MM.1S (cell line): Measurements from ENCODE around the gene TAPT1.

Experiments
- DNase-seq: peaks from one replicate; pipeline ENCODE4 v3.0.0-alpha.2; 2015
- H2AFZ ChIP-seq: fragments of 300-600 bp; sonication (generic); 2 replicates; pipeline ENCODE4 v1.6.0; 2016; ENCODE audit warnings: antibody characterized with exemption, low read length
- H3F3A ChIP-seq: fragments of 300-600 bp; sonication (generic); 2 replicates; pipeline ENCODE4 v1.6.1; 2016; ENCODE audit warnings: mild to moderate bottlenecking, antibody characterized with exemption, low read length, moderate library complexity, mixed read lengths; ENCODE audit not compliant: insufficient read depth
- H3K27ac ChIP-seq: fragments of 300-600 bp; sonication (generic); 2 replicates; pipeline ENCODE4 v1.5.1; 2016; ENCODE audit warnings: mild to moderate bottlenecking, low read length
- H3K27me3 ChIP-seq: fragments of 300-600 bp; sonication (generic); replicated peaks from 2 replicates; pipeline ENCODE4 v1.6.0; 2016; ENCODE audit warnings: low read length; ENCODE audit not compliant: insufficient read depth
- H3K36me3 ChIP-seq: fragments of 300-600 bp; sonication (generic); replicated peaks from 2 replicates; pipeline ENCODE4 v1.6.1; 2016; ENCODE audit warnings: mild to moderate bottlenecking, low read length, mixed read lengths; ENCODE audit not compliant: insufficient read depth
- H3K4me1 ChIP-seq: fragments of 300-600 bp; sonication (generic); 2 replicates; pipeline ENCODE4 v1.6.1; 2016; ENCODE audit warnings: low read length, mixed read lengths
- H3K4me2 ChIP-seq: fragments of 300-600 bp; sonication (generic); 2 replicates; pipeline ENCODE4 v1.6.0; 2016; ENCODE audit warnings: low read depth, low read length
- H3K4me3 ChIP-seq: fragments of 300-600 bp; sonication (generic); 2 replicates; pipeline ENCODE4 v1.5.1; 2016; ENCODE audit warnings: low read length, mixed read lengths
- H3K79me2 ChIP-seq: fragments of 300-600 bp; sonication (generic); 2 replicates; pipeline ENCODE4 v1.6.1; 2016; ENCODE audit warnings: mixed run types, low read length, mixed read lengths
- H3K9ac ChIP-seq: fragments of 300-600 bp; sonication (generic); 2 replicates; pipeline ENCODE4 v1.6.1; 2016; ENCODE audit warnings: low read length, mixed read lengths
- H3K9me2 ChIP-seq: fragments of 300-600 bp; sonication (generic); replicated peaks from 2 replicates; pipeline ENCODE4 v1.6.1; 2016; ENCODE audit warnings: mild to moderate bottlenecking, low read length, mixed read lengths; ENCODE audit not compliant: insufficient read depth
- H3K9me3 ChIP-seq: fragments of 300-600 bp; sonication (generic); replicated peaks from 2 replicates; pipeline ENCODE4 v1.6.1; 2016; ENCODE audit warnings: mild to moderate bottlenecking, low read length, mixed read lengths; ENCODE audit not compliant: insufficient read depth
- H4K20me1 ChIP-seq: fragments of 300-600 bp; sonication (generic); 2 replicates; pipeline ENCODE4 v1.6.1; 2016; ENCODE audit warnings: mild to moderate bottlenecking, low read length, moderate library complexity, mixed read lengths; ENCODE audit not compliant: insufficient read depth
- CTCF ChIP-seq: fragments of 300-600 bp; sonication (generic); IDR thresholded peaks from 2 replicates; pipeline ENCODE4 v1.5.1; 2016; ENCODE audit warnings: antibody characterized with exemption, low read length, mixed read lengths
- EZH2 ChIP-seq: fragments of 300-600 bp; sonication (generic); optimal IDR thresholded peaks from 2 replicates; pipeline ENCODE3; 2017; ENCODE audit warnings: low read depth, mild to moderate bottlenecking, antibody characterized with exemption, low read length, mixed read lengths
- EZH2phosphoT487 ChIP-seq: fragments of 300-600 bp; sonication (generic); IDR thresholded peaks from 2 replicates; pipeline ENCODE4 v1.6.1; 2018; ENCODE audit warnings: antibody characterized with exemption, low read length

Gene TAPT1

GRCh38 chr4:16256343-16256742 lies 30.1 kb upstream of the TAPT1 start:
- Histone ChIP-seq H3K79me2 (no peaks in the 10 kb centered on the region), H3K27me3 (no peaks in the 10 kb centered on the region), H3K9me2 (no peaks in the 10 kb centered on the region), H3K4me2 (no peak overlapping the region), H4K20me1 (no peaks in the 10 kb centered on the region), H3K9ac (no peak overlapping the region), H3F3A (no peaks in the 10 kb centered on the region), H3K9me3 (no peaks in the 10 kb centered on the region), H3K36me3 (no peaks in the 10 kb centered on the region), H3K4me3 (no peak overlapping the region), H2AFZ (no peak overlapping the region), H3K4me1 (no peaks in the 10 kb centered on the region), H3K27ac (no peak overlapping the region)
- no peak for DNase-seq
- TF ChIP-seq EZH2phosphoT487, result no peak
- TF ChIP-seq EZH2, result no peak
- TF ChIP-seq CTCF, result no peak

- Histone ChIP-seq H2AFZ (no peak overlapping the region), H3K4me2 (no peak overlapping the region), H3K27me3 (no peaks in the 10 kb centered on the region), H3F3A (no peaks in the 10 kb centered on the region), H3K4me3 (no peak overlapping the region), H3K79me2 (no peaks in the 10 kb centered on the region), H3K27ac (no peak overlapping the region), H3K4me1 (no peaks in the 10 kb centered on the region), H3K9ac (no peak overlapping the region), H3K9me3 (no peaks in the 10 kb centered on the region), H3K9me2 (no peaks in the 10 kb centered on the region), H4K20me1 (no peaks in the 10 kb centered on the region), H3K36me3 (no peaks in the 10 kb centered on the region)
- DNase-seq, result no peak
- no peak for TF ChIP-seq EZH2phosphoT487
- no peak for TF ChIP-seq EZH2
- no peak for TF ChIP-seq CTCF
These were observed 29.5 kb upstream of the TAPT1 start for GRCh38 chr4:16255730-16256129.

GRCh38 chr4:16253127-16253960 lies 27.1 kb upstream of the TAPT1 start:
- Histone ChIP-seq H3K79me2 (no peaks in the 10 kb centered on the region), H4K20me1 (no peaks in the 10 kb centered on the region), H3K4me3 (no peak overlapping the region), H3K27me3 (no peaks in the 10 kb centered on the region), H2AFZ (no peak overlapping the region), H3F3A (no peaks in the 10 kb centered on the region), H3K9ac (no peak overlapping the region), H3K9me3 (no peaks in the 10 kb centered on the region), H3K9me2 (no peaks in the 10 kb centered on the region), H3K4me2 (no peak overlapping the region), H3K27ac (no peak overlapping the region), H3K4me1 (no peaks in the 10 kb centered on the region), H3K36me3 (no peaks in the 10 kb centered on the region)
- DNase-seq, result no peak
- TF ChIP-seq EZH2 (no peak), EZH2phosphoT487 (no peak), CTCF (no peak)
